ENCODE measurements around the gene ARHGEF33.
"Not testable (repeated sequence)": the region's sequence is repeated elsewhere in the genome, so short reads cannot be mapped to it uniquely, and the experiment has no call there.

The ARHGEF33 gene

GRCh38 chr2:38909872-38910271 is 20.2 kb downstream of the ARHGEF33 start:
- no peak for DNase-seq

- DNase-seq, result no peak
Observed at GRCh38 chr2:38911191-38911590, 21.5 kb downstream of the ARHGEF33 start.

- DNase-seq, result no peak
Observed at GRCh38 chr2:38912619-38913018, 22.9 kb downstream of the ARHGEF33 start.

- no peak for DNase-seq
Observed at GRCh38 chr2:38922389-38922788, 32.7 kb downstream of the ARHGEF33 start.

GRCh38 chr2:38922902-38923301 is 33.2 kb downstream of the ARHGEF33 start:
- no peak for DNase-seq

- DNase-seq, result no peak
Observed at GRCh38 chr2:38925982-38926381, 36.3 kb downstream of the ARHGEF33 start.

- DNase-seq, result no peak
Observed at GRCh38 chr2:38930600-38930999, 40.9 kb downstream of the ARHGEF33 start.

GRCh38 chr2:38932586-38932985 is 42.9 kb downstream of the ARHGEF33 start:
- DNase-seq, result no peak

- no peak for DNase-seq
Observed at GRCh38 chr2:38933653-38934052, 44.0 kb downstream of the ARHGEF33 start.

- no peak for DNase-seq
Observed at GRCh38 chr2:38934742-38935141, 45.1 kb downstream of the ARHGEF33 start.

- DNase-seq, result no peak
Observed at GRCh38 chr2:38935568-38936172, 46.0 kb downstream of the ARHGEF33 start.

- DNase-seq, result not testable (repeated sequence)
Observed at GRCh38 chr2:38936516-38936915, 46.8 kb downstream of the ARHGEF33 start.

GRCh38 chr2:38937548-38937947 is 47.9 kb downstream of the ARHGEF33 start:
- no peak for DNase-seq

GRCh38 chr2:38940746-38941145 is 51.1 kb downstream of the ARHGEF33 start:
- no peak for DNase-seq

GRCh38 chr2:38943784-38944183 is 54.1 kb downstream of the ARHGEF33 start:
- no peak for DNase-seq

GRCh38 chr2:38945372-38945771 is 55.7 kb downstream of the ARHGEF33 start:
- no peak for DNase-seq

GRCh38 chr2:38945911-38946310 is 56.2 kb downstream of the ARHGEF33 start:
- no peak for DNase-seq

GRCh38 chr2:38947241-38948239 is 57.9 kb downstream of the ARHGEF33 start:
- DNase-seq, result peak in 50 of 58 donors; percentile 4 to 82 (median 37)

- no peak for DNase-seq
Observed at GRCh38 chr2:38948387-38948882, 58.8 kb downstream of the ARHGEF33 start.

- no peak for DNase-seq
Observed at GRCh38 chr2:38948995-38949394, 59.3 kb downstream of the ARHGEF33 start.

- no peak for DNase-seq
Observed at GRCh38 chr2:38951766-38952165, 62.1 kb downstream of the ARHGEF33 start.

GRCh38 chr2:38957972-38958371 is 68.3 kb downstream of the ARHGEF33 start:
- no peak for DNase-seq

Data from anterior cingulate cortex (tissue), 58 donors.